SU-DHL-6 (cell line): ENCODE measurements around the gene KLHDC7B.
"Not testable (repeated sequence)": the region's sequence is repeated elsewhere in the genome, so short reads cannot be mapped to it uniquely, and the experiment has no call there.

Experiments
- H2AFZ ChIP-seq: fragments of 200-600 bp; sonication (generic); 2 replicates; pipeline ENCODE4 v1.6.1; 2014; ENCODE audit warnings: low read depth, mild to moderate bottlenecking, moderate library complexity, mixed read lengths, antibody characterized with exemption, low read length; ENCODE audit not compliant: severe bottlenecking
- H3F3A ChIP-seq: fragments of 200-600 bp; shearing (Covaris generic); 2 replicates; pipeline ENCODE4 v1.6.0; 2016; ENCODE audit warnings: antibody characterized with exemption, mild to moderate bottlenecking; ENCODE audit not compliant: insufficient read depth
- H3K27ac ChIP-seq: fragments of 200-600 bp; sonication (generic); 2 replicates; pipeline ENCODE4 v1.5.1; 2016; ENCODE audit warnings: low read depth, mild to moderate bottlenecking, low read length, moderate library complexity, mixed read lengths
- H3K27me3 ChIP-seq: fragments of 200-600 bp; sonication (generic), shearing (Covaris generic); 2 replicates; pipeline ENCODE4 v1.6.0; 2014; ENCODE audit warnings: mild to moderate bottlenecking, low read length
- H3K36me3 ChIP-seq: fragments of 200-600 bp; sonication (generic); 2 replicates; pipeline ENCODE4 v1.6.1; 2014; ENCODE audit warnings: mild to moderate bottlenecking, low read length, mixed read lengths
- H3K4me2 ChIP-seq: fragments of 300-600, 200-600 bp; shearing (Covaris generic), sonication (generic); 2 replicates; pipeline ENCODE4 v1.6.0; 2014; ENCODE audit warnings: low read length, low read depth, mild to moderate bottlenecking; ENCODE audit not compliant: poor library complexity, severe bottlenecking
- H3K4me3 ChIP-seq: fragments of 200-600 bp; sonication (generic); 2 replicates; pipeline ENCODE4 v1.5.1; 2014; ENCODE audit warnings: antibody characterized with exemption, low read length, mild to moderate bottlenecking, mixed read lengths; ENCODE audit not compliant: insufficient read depth, poor library complexity, severe bottlenecking
- H3K79me2 ChIP-seq: fragments of 200-600 bp; sonication (generic); 2 replicates; pipeline ENCODE4 v1.6.1; 2014; ENCODE audit warnings: mild to moderate bottlenecking, low read length, moderate library complexity; ENCODE audit not compliant: insufficient read depth
- H3K9ac ChIP-seq: fragments of 200-600 bp; sonication (generic); 2 replicates; pipeline ENCODE4 v1.7.0; 2014; ENCODE audit warnings: mild to moderate bottlenecking, low read length
- H3K9me2 ChIP-seq: fragments of 200-600 bp; sonication (generic); replicated peaks from 2 replicates; pipeline ENCODE4 v1.6.1; 2014; ENCODE audit warnings: low read length; ENCODE audit not compliant: insufficient read depth
- H3K9me3 ChIP-seq: fragments of 200-600 bp; sonication (generic); 2 replicates; pipeline ENCODE4 v1.6.1; 2014; ENCODE audit warnings: low read length, mixed read lengths; ENCODE audit not compliant: insufficient read depth
- H4K20me1 ChIP-seq: fragments of 200-600 bp; sonication (generic); 2 replicates; pipeline ENCODE4 v1.6.1; 2014; ENCODE audit warnings: low read depth, mild to moderate bottlenecking, antibody characterized with exemption, low read length, moderate library complexity, mixed read lengths
- CTCF ChIP-seq: fragments of 200-600 bp; sonication (generic); IDR thresholded peaks from one replicate; pipeline ENCODE4 v1.5.1; 2017; ENCODE audit warnings: antibody characterized with exemption, mild to moderate bottlenecking, low read length, moderate library complexity; ENCODE audit not compliant: insufficient read depth, poor library complexity, severe bottlenecking
- EZH2phosphoT487 ChIP-seq: fragments of 200-600 bp; sonication (generic), shearing (Covaris generic); conservative IDR thresholded peaks from 2 replicates; pipeline ENCODE4 v1.6.1; 2018; ENCODE audit warnings: mild to moderate bottlenecking, antibody characterized with exemption, low read length, moderate library complexity, mixed read lengths

KLHDC7B gene

GRCh38 chr22:50518606-50519005, 27.1 kb upstream of the KLHDC7B start:
- no peak overlapping the region for H3K4me2 ChIP-seq
- H3K27ac ChIP-seq, result no peak overlapping the region
- peaks cover 28% of the 10 kb centered on the region for H3K79me2 ChIP-seq
- no peak overlapping the region for H3K4me3 ChIP-seq
- H3K9ac ChIP-seq, result no peak overlapping the region
- no peaks in the 10 kb centered on the region for H3F3A ChIP-seq
- H2AFZ ChIP-seq, result no peak overlapping the region
- H3K36me3 ChIP-seq, result no peaks in the 10 kb centered on the region
- H3K9me3 ChIP-seq, result no peaks in the 10 kb centered on the region
- no peaks in the 10 kb centered on the region for H4K20me1 ChIP-seq
- TF ChIP-seq EZH2phosphoT487 (no peak), CTCF (no peak)
- no peaks in the 10 kb centered on the region for H3K9me2 ChIP-seq
- no peaks in the 10 kb centered on the region for H3K27me3 ChIP-seq

DNA sequence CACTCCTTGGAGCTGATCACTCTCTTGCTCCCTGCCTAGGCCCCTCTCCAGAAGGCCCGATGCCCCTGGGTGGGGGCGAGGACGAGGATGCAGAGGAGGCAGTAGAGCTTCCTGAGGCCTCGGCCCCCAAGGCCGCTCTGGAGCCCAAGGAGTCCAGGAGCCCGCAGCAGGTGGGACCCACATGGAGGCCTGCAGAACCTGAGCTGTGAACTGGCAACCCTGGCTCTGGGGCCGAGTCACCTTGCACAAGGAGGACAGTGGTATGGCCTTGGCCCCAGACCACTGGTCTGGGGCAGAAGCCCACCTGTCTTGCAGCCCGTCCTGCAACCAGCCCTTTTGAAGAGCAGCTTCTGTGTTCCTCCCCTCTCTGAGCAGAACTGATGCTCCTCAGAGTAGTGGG, 26.5 kb upstream of the KLHDC7B start:
- Histone ChIP-seq H3K4me2 (no peak overlapping the region), H3K9ac (no peak overlapping the region), H3K9me2 (no peaks in the 10 kb centered on the region), H3K4me3 (no peak overlapping the region), H3F3A (no peaks in the 10 kb centered on the region), H4K20me1 (no peaks in the 10 kb centered on the region), H2AFZ (no peak overlapping the region), H3K36me3 (no peaks in the 10 kb centered on the region), H3K79me2 (peaks cover 25% of the 10 kb centered on the region), H3K27ac (no peak overlapping the region), H3K9me3 (no peaks in the 10 kb centered on the region), H3K27me3 (no peaks in the 10 kb centered on the region)
- TF ChIP-seq CTCF (no peak), EZH2phosphoT487 (no peak)

DNA sequence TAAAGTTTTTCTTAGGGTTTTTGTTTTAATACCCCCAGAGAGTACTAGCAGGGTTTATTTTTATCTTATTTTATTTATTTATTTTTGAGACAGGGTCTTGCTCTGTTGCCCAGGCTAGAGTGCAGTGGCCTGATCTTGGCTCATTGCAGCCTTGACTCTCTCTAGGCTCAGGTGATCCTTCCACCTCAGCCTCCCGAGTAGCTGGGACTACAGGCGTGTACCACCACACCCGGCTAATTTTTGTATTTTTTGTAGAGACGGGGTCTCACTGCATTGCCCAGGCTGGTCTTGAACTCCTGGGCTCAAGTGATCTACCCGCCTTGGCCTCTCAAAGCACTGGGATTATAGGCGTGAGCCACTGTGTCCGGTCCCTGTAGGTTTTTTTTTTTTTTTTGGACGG, 25.5 kb upstream of the KLHDC7B start:
- not testable (repeated sequence) for H2AFZ ChIP-seq, H3F3A ChIP-seq, H3K27me3 ChIP-seq, H3K4me3 ChIP-seq, H3K36me3 ChIP-seq, H3K9ac ChIP-seq, H3K9me2 ChIP-seq, H3K4me2 ChIP-seq, H3K27ac ChIP-seq, H4K20me1 ChIP-seq, H3K9me3 ChIP-seq
- peaks cover 23% of the 10 kb centered on the region for H3K79me2 ChIP-seq

DNA sequence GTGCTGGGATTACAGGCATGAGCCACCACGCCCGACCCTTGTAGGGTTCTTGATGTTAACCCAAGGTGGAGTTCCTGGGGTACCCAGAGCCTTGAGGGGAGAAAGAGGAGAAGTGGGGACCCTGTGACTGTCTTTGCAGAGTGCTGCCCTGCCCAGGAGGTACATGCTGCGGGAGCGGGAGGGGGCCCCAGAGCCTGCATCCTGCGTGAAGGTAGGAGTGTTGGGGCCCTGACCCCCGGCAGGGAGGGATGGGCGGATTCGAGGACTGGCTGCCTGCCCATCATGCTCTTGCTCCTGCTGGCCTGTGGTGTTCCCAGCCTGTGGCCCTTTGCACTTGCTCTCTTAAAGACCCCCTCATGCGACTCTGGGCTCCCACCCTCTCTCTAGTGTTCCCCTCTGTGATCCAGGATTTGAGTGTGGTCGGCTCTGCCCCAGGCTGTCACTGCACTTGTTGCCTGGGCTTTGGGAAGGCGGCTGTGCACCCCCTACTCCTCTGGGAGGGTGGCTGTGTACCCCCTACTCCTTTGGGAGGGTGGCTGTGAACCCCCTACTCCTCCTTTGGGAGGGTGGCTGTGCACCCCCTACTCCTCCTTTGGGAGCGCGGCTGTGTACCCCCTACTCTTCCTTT, 24.8 kb upstream of the KLHDC7B start:
- Histone ChIP-seq H3K27ac (no peak overlapping the region), H3K36me3 (no peaks in the 10 kb centered on the region), H3K27me3 (no peaks in the 10 kb centered on the region), H4K20me1 (no peaks in the 10 kb centered on the region), H3K9ac (no peak overlapping the region), H3K4me2 (no peak overlapping the region), H3K4me3 (no peak overlapping the region), H3K79me2 (peaks cover 19% of the 10 kb centered on the region), H3F3A (no peaks in the 10 kb centered on the region), H3K9me2 (no peaks in the 10 kb centered on the region), H2AFZ (no peak overlapping the region), H3K9me3 (no peaks in the 10 kb centered on the region)
- TF ChIP-seq EZH2phosphoT487, result no peak
- TF ChIP-seq CTCF, result no peak
